Measurements from ENCODE around the gene AP1G1.
"Not testable (repeated sequence)": the region's sequence is repeated elsewhere in the genome, so short reads cannot be mapped to it uniquely, and the experiment has no call there.

DNA sequence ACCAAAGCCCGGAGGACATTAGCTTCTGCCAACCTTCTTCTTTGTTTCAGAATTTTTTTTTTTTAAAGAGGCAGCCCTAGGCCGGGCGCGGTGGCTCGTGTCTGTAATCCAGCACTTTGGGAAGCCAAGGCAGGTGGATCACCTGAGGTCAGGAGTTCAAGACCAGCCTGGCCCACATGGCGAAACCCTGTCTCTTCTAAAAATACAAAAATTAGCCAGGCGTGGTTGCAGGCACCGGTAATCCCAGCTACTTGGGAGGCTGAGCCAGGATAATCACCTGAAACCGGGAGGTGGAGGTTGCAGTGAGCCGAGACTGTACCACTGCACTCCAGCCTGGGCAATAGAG is 8.5 kb upstream of the AP1G1 start:
- TF ChIP-seq CTCF (conservative IDR thresholded peaks at IDR 0.05; ENCODE audit: low read length); EZH2phosphoT487 (IDR thresholded peaks at IDR 0.05; ENCODE audit: borderline replicate concordance, low read depth, low read length): not testable (repeated sequence)

Measured in OCI-LY7 (cell line).